Tibial nerve (tissue), 4 donors: Measurements from ENCODE around the gene SLC6A6. TPM values are rescaled to one million over a fixed set of nuclear protein-coding genes. Genes with fewer than 3 reads are reported as not detected.

ENCODE experiments used
- DNase-seq, 2 donors: peaks; one replicate each; pipeline ENCODE4 v3.0.0-alpha.2; 2019; ENCODE audit warnings: low spot score in 2 of 2
- H3K27ac ChIP-seq, 4 donors: fragments of 200-600 bp; sonication (generic) in 3 of 4; one replicate each; pipeline ENCODE4 v1.5.1; 2017 to 2019; ENCODE audit warnings: mild to moderate bottlenecking in 1 of 4
- H3K27me3 ChIP-seq, 2 donors: fragments of 200-600 bp; sonication (generic) in 1 of 2; one replicate each; pipeline versions ENCODE4 v1.5.1 to v1.6.0; 2017 to 2019
- H3K36me3 ChIP-seq, 3 donors: fragments of 200-600 bp; sonication (generic); one replicate each; pipeline ENCODE4 v1.5.1; 2018 to 2019
- H3K4me1 ChIP-seq, 4 donors: fragments of 200-600 bp; sonication (generic) in 3 of 4; one replicate each; pipeline ENCODE4 v1.5.1; 2017 to 2019
- H3K4me3 ChIP-seq, 4 donors: fragments of 200-600 bp; sonication (generic) in 3 of 4; one replicate each; pipeline ENCODE4 v1.5.1; 2017 to 2019; ENCODE audit warnings: mild to moderate bottlenecking in 1 of 4, moderate library complexity in 1 of 4
- H3K9me3 ChIP-seq, 4 donors: fragments of 200-600 bp; sonication (generic) in 3 of 4; one replicate each; pipeline ENCODE4 v1.5.1; 2017 to 2019
- CTCF ChIP-seq, 5 experiments: fragments of 200-600 bp in 3 of 5; fragments of 450-650 bp in 2 of 5; sonication (generic) in 3 of 5; IDR thresholded peaks; one replicate each; pipeline ENCODE4 v1.5.1; 2016 to 2019; ENCODE audit warnings: antibody characterized with exemption in 5 of 5, mild to moderate bottlenecking in 3 of 5, moderate library complexity in 2 of 5
- EP300 ChIP-seq, 2 donors: sonication (generic); formaldehyde crosslinking; IDR thresholded peaks; one replicate each; pipeline ENCODE4 v1.6.1; 2017; ENCODE audit warnings: antibody characterized with exemption in 2 of 2, mild to moderate bottlenecking in 1 of 2
- POLR2A ChIP-seq, 2 donors: fragments of 450-650 bp; IDR thresholded peaks; one replicate each; pipeline ENCODE4 v1.6.1; 2017; ENCODE audit warnings: antibody characterized with exemption in 2 of 2, mild to moderate bottlenecking in 2 of 2, moderate library complexity in 2 of 2
- WGBS, 2 donors: methylation state at CpG; one replicate each; pipeline ENCODE4 v1.1.5; 2018; 5-methylcytosine and 5-hydroxymethylcytosine counted together
- total RNA-seq, 4 donors: library from RNA; depleted of rRNA; stranded (reverse); fragments of >200 nt; gene quantifications; one replicate each; pipeline ENCODE4 v1.1.0, GENCODE V29; 2016

SLC6A6 gene
- total RNA-seq, 4 donors from 2014 or later: 11.8 to 24.9 (median 13.5) TPM

GRCh38 chr3:14502472-14502871 lies 100.1 kb downstream of the SLC6A6 start:
- peaks cover 0 to 5% (median 0%) of the 10 kb centered on the region in 3 donors for H3K36me3 ChIP-seq
- H3K4me3 ChIP-seq: no peak overlapping the region
- DNase-seq: no peak
- no peak overlapping the region for H3K27ac ChIP-seq
- H3K27me3 ChIP-seq: no peaks in the 10 kb centered on the region
- no peak for TF ChIP-seq POLR2A (IDR thresholded peaks at IDR 0.05)
- TF ChIP-seq CTCF (IDR thresholded peaks at IDR 0.05): no peak
- no peak for TF ChIP-seq EP300 (IDR thresholded peaks at IDR 0.05)
- no peaks in the 10 kb centered on the region for H3K4me1 ChIP-seq
- peaks cover 0 to 44% (median 7%) of the 10 kb centered on the region in 4 donors for H3K9me3 ChIP-seq

GRCh38 chr3:14503033-14503705 lies 100.8 kb downstream of the SLC6A6 start:
- Histone ChIP-seq H3K4me3 (no peak overlapping the region), H3K27me3 (no peaks in the 10 kb centered on the region), H3K4me1 (no peaks in the 10 kb centered on the region), H3K9me3 (peaks cover 0 to 44% (median 7%) of the 10 kb centered on the region in 4 donors), H3K36me3 (peaks cover 0 to 5% (median 0%) of the 10 kb centered on the region in 3 donors), H3K27ac (no peak overlapping the region)
- 95% methylated on average over 10 to 12 of the region's 12 CpGs for WGBS, 2 donors
- no peak for TF ChIP-seq CTCF (IDR thresholded peaks at IDR 0.05)
- no peak for TF ChIP-seq POLR2A (IDR thresholded peaks at IDR 0.05)
- TF ChIP-seq EP300 (IDR thresholded peaks at IDR 0.05): no peak
- no peak for DNase-seq

GRCh38 chr3:14503706-14504065 lies 101.3 kb downstream of the SLC6A6 start:
- Histone ChIP-seq H3K4me3 (no peak overlapping the region), H3K27me3 (no peaks in the 10 kb centered on the region), H3K27ac (no peak overlapping the region), H3K4me1 (no peaks in the 10 kb centered on the region), H3K9me3 (peaks cover 0 to 44% (median 7%) of the 10 kb centered on the region in 4 donors), H3K36me3 (peaks cover 0 to 5% (median 0%) of the 10 kb centered on the region in 3 donors)
- TF ChIP-seq EP300 (IDR thresholded peaks at IDR 0.05) (no peak), POLR2A (IDR thresholded peaks at IDR 0.05) (no peak), CTCF (IDR thresholded peaks at IDR 0.05) (no peak)
- whole genome bisulfite sequencing, 2 donors: 91% methylated on average over 16 to 20 of the region's 20 CpGs
- no peak for DNase-seq

GRCh38 chr3:14505001-14505802 lies 102.8 kb downstream of the SLC6A6 start:
- peaks cover 0 to 5% (median 0%) of the 10 kb centered on the region in 3 donors for H3K36me3 ChIP-seq
- H3K4me1 ChIP-seq: peaks cover 0 to 4% (median 0%) of the 10 kb centered on the region in 4 donors
- no peaks in the 10 kb centered on the region for H3K27me3 ChIP-seq
- DNase-seq: no peak
- TF ChIP-seq EP300 (IDR thresholded peaks at IDR 0.05): no peak
- TF ChIP-seq POLR2A (IDR thresholded peaks at IDR 0.05): no peak
- H3K4me3 ChIP-seq: no peak overlapping the region
- 80 to 85% methylated on average over 22 of the region's 22 CpGs for WGBS, 2 donors
- peaks cover 0 to 36% (median 7%) of the 10 kb centered on the region in 4 donors for H3K9me3 ChIP-seq
- no peak overlapping the region for H3K27ac ChIP-seq

GRCh38 chr3:14505803-14506500 lies 103.5 kb downstream of the SLC6A6 start:
- WGBS, 2 donors: 72 to 78% methylated on average over 12 to 15 of the region's 16 CpGs
- H3K36me3 ChIP-seq: peaks cover 0 to 5% (median 0%) of the 10 kb centered on the region in 3 donors
- no peak overlapping the region for H3K27ac ChIP-seq
- TF ChIP-seq EP300 (IDR thresholded peaks at IDR 0.05): no peak
- TF ChIP-seq POLR2A (IDR thresholded peaks at IDR 0.05): no peak
- TF ChIP-seq CTCF (IDR thresholded peaks at IDR 0.05): no peak
- no peak for DNase-seq
- H3K4me3 ChIP-seq: no peak overlapping the region
- peaks cover 0 to 4% (median 0%) of the 10 kb centered on the region in 4 donors for H3K4me1 ChIP-seq
- peaks cover 0 to 28% (median 7%) of the 10 kb centered on the region in 4 donors for H3K9me3 ChIP-seq
- H3K27me3 ChIP-seq: no peaks in the 10 kb centered on the region
